DND-41 (cell line): ENCODE data around the gene PTMS.

Experiments
- EZH2 ChIP-seq: IDR thresholded peaks from 3 replicates; pipeline ENCODE4 v1.6.1; 2012; ENCODE audit warnings: borderline replicate concordance, low read depth, mild to moderate bottlenecking, moderate library complexity, low read length, inconsistent platforms; ENCODE audit not compliant: severe bottlenecking
- TF ChIP-seq, protein P1 (sequence below): IDR thresholded peaks from 2 replicates; pipeline ENCODE4 v1.5.1; 2012; ENCODE audit warnings: borderline replicate concordance, low read length, moderate library complexity, mild to moderate bottlenecking; ENCODE audit not compliant: poor library complexity, severe bottlenecking; ENCODE audit errors: extremely low read depth

- TF ChIP-seq, protein P1, sequence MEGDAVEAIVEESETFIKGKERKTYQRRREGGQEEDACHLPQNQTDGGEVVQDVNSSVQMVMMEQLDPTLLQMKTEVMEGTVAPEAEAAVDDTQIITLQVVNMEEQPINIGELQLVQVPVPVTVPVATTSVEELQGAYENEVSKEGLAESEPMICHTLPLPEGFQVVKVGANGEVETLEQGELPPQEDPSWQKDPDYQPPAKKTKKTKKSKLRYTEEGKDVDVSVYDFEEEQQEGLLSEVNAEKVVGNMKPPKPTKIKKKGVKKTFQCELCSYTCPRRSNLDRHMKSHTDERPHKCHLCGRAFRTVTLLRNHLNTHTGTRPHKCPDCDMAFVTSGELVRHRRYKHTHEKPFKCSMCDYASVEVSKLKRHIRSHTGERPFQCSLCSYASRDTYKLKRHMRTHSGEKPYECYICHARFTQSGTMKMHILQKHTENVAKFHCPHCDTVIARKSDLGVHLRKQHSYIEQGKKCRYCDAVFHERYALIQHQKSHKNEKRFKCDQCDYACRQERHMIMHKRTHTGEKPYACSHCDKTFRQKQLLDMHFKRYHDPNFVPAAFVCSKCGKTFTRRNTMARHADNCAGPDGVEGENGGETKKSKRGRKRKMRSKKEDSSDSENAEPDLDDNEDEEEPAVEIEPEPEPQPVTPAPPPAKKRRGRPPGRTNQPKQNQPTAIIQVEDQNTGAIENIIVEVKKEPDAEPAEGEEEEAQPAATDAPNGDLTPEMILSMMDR: no peak
- no peak for TF ChIP-seq EZH2
These were observed 26.5 kb downstream of the PTMS start for GRCh38 chr12:6792522-6793201.
